ENCODE data around the gene MED29. TPM values are rescaled to one million over a fixed set of nuclear protein-coding genes. Genes with fewer than 3 reads are reported as not detected.
"Not testable (repeated sequence)": the region's sequence is repeated elsewhere in the genome, so short reads cannot be mapped to it uniquely, and the experiment has no call there.

MED29 gene
- total RNA-seq, 1 experiment from 2014 or later, result 32.0 TPM

GRCh38 chr19:39377373-39378362 lies 13.5 kb upstream of the MED29 start:
- DNase-seq (ENCODE audit: low read depth, low spot score) (no peak), ATAC-seq (no peak)
- Histone ChIP-seq H3K9me3 (ENCODE audit: control insufficient read depth in 1 of 2, insufficient read depth in 1 of 2, low read depth in 1 of 2, low read length in 2 of 2) (no peaks in the 10 kb centered on the region), H3K27me3 (ENCODE audit: insufficient read depth, low read length) (no peaks in the 10 kb centered on the region), H3K79me2 (ENCODE audit: insufficient read depth, low read length) (no peaks in the 10 kb centered on the region), H3K36me3 (ENCODE audit: control insufficient read depth in 1 of 2, insufficient read depth in 2 of 2, low read length in 2 of 2) (peaks cover 51 to 58% of the 10 kb centered on the region in 2 experiments; a peak in 3 of 4 replicates), H3K9me2 (ENCODE audit: insufficient read depth) (no peaks in the 10 kb centered on the region), H3K27ac (ENCODE audit: low read depth, low read length) (no peak overlapping the region), H3K9ac (ENCODE audit: low read length) (no peak overlapping the region), H3K4me2 (ENCODE audit: low read length) (no peak overlapping the region), H3K4me1 (ENCODE audit: control insufficient read depth in 1 of 2, insufficient read depth in 2 of 2, low read length in 2 of 2) (no peaks in the 10 kb centered on the region), H4K20me1 (ENCODE audit: insufficient read depth) (no peaks in the 10 kb centered on the region), H3K4me3 (replicated peaks in 1 of 2; ENCODE audit: low read depth in 1 of 2, low read length in 2 of 2) (no peak overlapping the region), H2AFZ (ENCODE audit: low read depth, low read length, poor library complexity, severe bottlenecking) (no peak overlapping the region)
- POLR2A ChIA-PET, result no interaction called here
- CTCF ChIA-PET, result no interaction called here
- RAD21 ChIA-PET (ENCODE audit: low non-redundant PET in 1 of 2, low total read pairs in 2 of 2, uncharacterized antibody in 2 of 2, unreplicated experiment in 2 of 2), result no interaction called here
- BruUV-seq (replicated peaks), result no TSS peak
- TF ChIP-seq POLR2A (IDR thresholded peaks at IDR 0.05; ENCODE audit: borderline replicate concordance, extremely low read depth, insufficient read depth, insufficient read length) (no peak), SIN3A (IDR thresholded peaks at IDR 0.05; ENCODE audit: low read depth) (no peak), ZBTB33 (IDR thresholded peaks at IDR 0.05; ENCODE audit: extremely low read depth, insufficient replicate concordance, low read length) (no peak), SRF (IDR thresholded peaks at IDR 0.05; ENCODE audit: low read depth) (no peak), POLR2AphosphoS5 (IDR thresholded peaks at IDR 0.05; ENCODE audit: low read depth, low read length) (no peak)
- intact Hi-C loops (cut with micrococcal nuclease), result no loop called here

- not testable (repeated sequence) for H3K9ac ChIP-seq (ENCODE audit: low read length)
- H3K36me3 ChIP-seq (ENCODE audit: control insufficient read depth in 1 of 2, insufficient read depth in 2 of 2, low read length in 2 of 2), result peaks cover 51 to 60% of the 10 kb centered on the region in 2 experiments; a peak in 3 of 4 replicates
Measured at GRCh38 chr19:39379366-39379765, 11.8 kb upstream of the MED29 start.

More at GRCh38 chr19:39379366-39379765, 11.8 kb upstream of the MED29 start:
- H2AFZ ChIP-seq (ENCODE audit: low read depth, low read length, poor library complexity, severe bottlenecking); H3K9me3 ChIP-seq (ENCODE audit: control insufficient read depth in 1 of 2, insufficient read depth in 1 of 2, low read depth in 1 of 2, low read length in 2 of 2); BruUV-seq (replicated peaks); DNase-seq (ENCODE audit: low read depth, low spot score); intact Hi-C loops (cut with micrococcal nuclease); ATAC-seq; H3K9me2 ChIP-seq (ENCODE audit: insufficient read depth); H4K20me1 ChIP-seq (ENCODE audit: insufficient read depth); H3K4me2 ChIP-seq (ENCODE audit: low read length); H3K27me3 ChIP-seq (ENCODE audit: insufficient read depth, low read length); CTCF ChIA-PET; H3K4me3 ChIP-seq (replicated peaks in 1 of 2; ENCODE audit: low read depth in 1 of 2, low read length in 2 of 2); POLR2A ChIA-PET; H3K4me1 ChIP-seq (ENCODE audit: control insufficient read depth in 1 of 2, insufficient read depth in 2 of 2, low read length in 2 of 2); H3K79me2 ChIP-seq (ENCODE audit: insufficient read depth, low read length); RAD21 ChIA-PET (ENCODE audit: low non-redundant PET in 1 of 2, low total read pairs in 2 of 2, uncharacterized antibody in 2 of 2, unreplicated experiment in 2 of 2); H3K27ac ChIP-seq (ENCODE audit: low read depth, low read length): not testable (repeated sequence)
